Keratinocyte (primary cell): ENCODE data around the gene ZHX3. TPM values are rescaled to one million over a fixed set of nuclear protein-coding genes. Genes with fewer than 3 reads are reported as not detected.

ENCODE experiments used
- DNase-seq: peaks from one replicate; pipeline ENCODE4 v3.0.0-alpha.2; 2011; ENCODE audit warnings: low read depth, missing footprints, low spot score
- FAIRE-seq: peaks from 2 replicates; lab custom pipeline; 2011; peaks lifted over from hg19 to GRCh38; lab: Jason Lieb, UNC
- H2AFZ ChIP-seq: 2 replicates; pipeline ENCODE4 v1.6.0; 2012; ENCODE audit warnings: low read length, control low read depth, inconsistent platforms; ENCODE audit not compliant: control insufficient read depth
- H3K27ac ChIP-seq: 2 replicates; pipeline ENCODE4 v1.5.1; 2011; ENCODE audit warnings: low read length; ENCODE audit not compliant: control insufficient read depth, insufficient read depth
- H3K27me3 ChIP-seq: 3 replicates; pipeline ENCODE4 v1.6.0; 2011; ENCODE audit warnings: low read length; ENCODE audit not compliant: control insufficient read depth, insufficient read depth; ENCODE audit errors: extremely low read depth
- H3K36me3 ChIP-seq, 2 experiments: 2 replicates in 1 of 2; 3 replicates in 1 of 2; pipeline ENCODE4 v1.5.1; 2011; ENCODE audit warnings: low read length in 2 of 2, mild to moderate bottlenecking in 1 of 2; ENCODE audit not compliant: control insufficient read depth in 2 of 2, insufficient read depth in 2 of 2; ENCODE audit errors: extremely low read depth in 1 of 2
- H3K4me1 ChIP-seq: 3 replicates; pipeline ENCODE4 v1.5.1; 2011; ENCODE audit warnings: low read length; ENCODE audit not compliant: control insufficient read depth, insufficient read depth; ENCODE audit errors: extremely low read depth
- H3K4me2 ChIP-seq: 3 replicates; pipeline ENCODE4 v1.6.0; 2011; ENCODE audit warnings: low read depth, low read length; ENCODE audit not compliant: control insufficient read depth, insufficient read depth; ENCODE audit errors: extremely low read depth
- H3K4me3 ChIP-seq, 3 experiments: fragments of 200-600 bp in 1 of 3; sonication (generic) in 1 of 3; 2 replicates in 2 of 3; 3 replicates in 1 of 3; pipeline ENCODE4 v1.5.1; 2011 to 2016; ENCODE audit warnings: low read length in 3 of 3, mild to moderate bottlenecking in 3 of 3, control low read depth in 2 of 3, inconsistent platforms in 1 of 3, low read depth in 1 of 3, mixed read lengths in 1 of 3, mixed run types in 1 of 3, moderate library complexity in 1 of 3; ENCODE audit not compliant: control insufficient read depth in 2 of 3, insufficient read depth in 2 of 3; ENCODE audit errors: extremely low read depth in 1 of 3
- H3K79me2 ChIP-seq: 2 replicates; pipeline ENCODE4 v1.6.0; 2012; ENCODE audit warnings: low read length; ENCODE audit not compliant: control insufficient read depth, insufficient read depth
- H3K9ac ChIP-seq: 3 replicates; pipeline ENCODE4 v1.6.0; 2011; ENCODE audit warnings: low read length; ENCODE audit not compliant: control insufficient read depth, insufficient read depth; ENCODE audit errors: extremely low read depth
- H3K9me1 ChIP-seq: 3 replicates; pipeline ENCODE4 v1.6.0; 2011; ENCODE audit warnings: low read length; ENCODE audit not compliant: control insufficient read depth, insufficient read depth; ENCODE audit errors: extremely low read depth
- H3K9me3 ChIP-seq: 2 replicates; pipeline ENCODE4 v1.5.1; 2012; ENCODE audit warnings: low read depth, low read length; ENCODE audit not compliant: control insufficient read depth
- H4K20me1 ChIP-seq: 3 replicates; pipeline ENCODE4 v1.6.0; 2011; ENCODE audit warnings: low read length; ENCODE audit not compliant: control insufficient read depth, insufficient read depth; ENCODE audit errors: extremely low read depth
- EZH2 ChIP-seq: IDR thresholded peaks from one replicate; pipeline ENCODE4 v1.6.1; 2012; ENCODE audit warnings: inconsistent platforms, mild to moderate bottlenecking, low read length, moderate library complexity
- dilution Hi-C: fragments of 300-500 bp; cut with MboI; formaldehyde crosslinking; loops from one replicate; pipeline ENCODE4 v1.7.0; 2020; ENCODE audit warnings: low sequenced_read_pairs; ENCODE audit not compliant: extremely low pct_ligation_motif_present
- polyA plus RNA-seq, 5 experiments: library from polyadenylated mRNA; depleted of rRNA in 3 of 5; stranded (reverse) in 3 of 5; stranded (forward) in 1 of 5; unstranded in 1 of 5; fragments of >200 nt; gene quantifications; 1 replicate in 1 of 5; 2 replicates in 3 of 5; 3 replicates in 1 of 5; pipeline versions ENCODE4 v1.2.1 to v1.2.3, GENCODE V29; 2011 to 2012; ENCODE audit warnings: missing spikeins in 2 of 5, low read depth in 1 of 5, low replicate concordance in 1 of 5
- TF ChIP-seq, protein P1 (sequence below), 3 experiments: IDR thresholded peaks in 1 of 3; conservative IDR thresholded peaks in 1 of 3; optimal IDR thresholded peaks in 1 of 3; 2 replicates in 2 of 3; 3 replicates in 1 of 3; pipeline versions ENCODE3 to v1.5.1; 2011; ENCODE audit warnings: low read length in 3 of 3, mild to moderate bottlenecking in 3 of 3, moderate library complexity in 2 of 3, control low read depth in 1 of 3, inconsistent platforms in 1 of 3; ENCODE audit not compliant: insufficient read depth in 2 of 3; ENCODE audit errors: extremely low read depth in 1 of 3

Gene ZHX3
- polyA plus RNA-seq, 1 donor (not counting 4 experiments of a cell fraction or from before 2014, with no cell fraction given), result 16.5 TPM

DNA sequence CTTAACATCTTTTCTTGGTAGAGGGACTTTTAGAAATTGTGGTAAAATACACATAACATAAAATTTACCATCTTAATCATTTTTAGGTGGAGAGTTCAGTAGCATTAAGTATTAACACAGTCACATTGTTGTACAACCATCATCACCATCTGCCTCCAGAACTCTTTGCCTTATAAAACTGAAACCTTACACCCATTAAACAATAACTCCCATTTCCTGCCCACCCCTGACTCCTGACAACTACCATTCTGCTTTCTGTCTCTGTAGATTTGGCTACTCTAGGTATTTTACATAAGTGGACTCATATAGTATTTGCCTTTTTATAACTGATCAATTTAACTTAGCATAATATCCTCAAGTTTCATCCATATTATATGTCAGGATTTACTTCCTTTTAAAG is 88.7 kb downstream of the ZHX3 start:
- Histone ChIP-seq H3K79me2 (no peaks in the 10 kb centered on the region), H3K9ac (no peak overlapping the region), H3K4me2 (no peak overlapping the region), H4K20me1 (no peaks in the 10 kb centered on the region), H3K4me3 (no peak overlapping the region), H3K9me1 (no peaks in the 10 kb centered on the region), H3K9me3 (no peaks in the 10 kb centered on the region), H3K27me3 (no peaks in the 10 kb centered on the region), H2AFZ (no peak overlapping the region), H3K36me3 (no peaks in the 10 kb centered on the region), H3K27ac (no peak overlapping the region), H3K4me1 (peaks cover 27% of the 10 kb centered on the region)
- no peak for DNase-seq
- dilution Hi-C loops, result no loop called here
- FAIRE-seq, result no peak
- TF ChIP-seq EZH2, result no peak
- TF ChIP-seq, protein P1, sequence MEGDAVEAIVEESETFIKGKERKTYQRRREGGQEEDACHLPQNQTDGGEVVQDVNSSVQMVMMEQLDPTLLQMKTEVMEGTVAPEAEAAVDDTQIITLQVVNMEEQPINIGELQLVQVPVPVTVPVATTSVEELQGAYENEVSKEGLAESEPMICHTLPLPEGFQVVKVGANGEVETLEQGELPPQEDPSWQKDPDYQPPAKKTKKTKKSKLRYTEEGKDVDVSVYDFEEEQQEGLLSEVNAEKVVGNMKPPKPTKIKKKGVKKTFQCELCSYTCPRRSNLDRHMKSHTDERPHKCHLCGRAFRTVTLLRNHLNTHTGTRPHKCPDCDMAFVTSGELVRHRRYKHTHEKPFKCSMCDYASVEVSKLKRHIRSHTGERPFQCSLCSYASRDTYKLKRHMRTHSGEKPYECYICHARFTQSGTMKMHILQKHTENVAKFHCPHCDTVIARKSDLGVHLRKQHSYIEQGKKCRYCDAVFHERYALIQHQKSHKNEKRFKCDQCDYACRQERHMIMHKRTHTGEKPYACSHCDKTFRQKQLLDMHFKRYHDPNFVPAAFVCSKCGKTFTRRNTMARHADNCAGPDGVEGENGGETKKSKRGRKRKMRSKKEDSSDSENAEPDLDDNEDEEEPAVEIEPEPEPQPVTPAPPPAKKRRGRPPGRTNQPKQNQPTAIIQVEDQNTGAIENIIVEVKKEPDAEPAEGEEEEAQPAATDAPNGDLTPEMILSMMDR (optimal IDR thresholded peaks at IDR 0.05 in 1 of 3, IDR thresholded peaks at IDR 0.05 in 1 of 3, conservative IDR thresholded peaks at IDR 0.05 in 1 of 3; ENCODE audit: extremely low read depth in 1 of 3, insufficient read depth in 2 of 3, low read length in 3 of 3), result no peak

DNA sequence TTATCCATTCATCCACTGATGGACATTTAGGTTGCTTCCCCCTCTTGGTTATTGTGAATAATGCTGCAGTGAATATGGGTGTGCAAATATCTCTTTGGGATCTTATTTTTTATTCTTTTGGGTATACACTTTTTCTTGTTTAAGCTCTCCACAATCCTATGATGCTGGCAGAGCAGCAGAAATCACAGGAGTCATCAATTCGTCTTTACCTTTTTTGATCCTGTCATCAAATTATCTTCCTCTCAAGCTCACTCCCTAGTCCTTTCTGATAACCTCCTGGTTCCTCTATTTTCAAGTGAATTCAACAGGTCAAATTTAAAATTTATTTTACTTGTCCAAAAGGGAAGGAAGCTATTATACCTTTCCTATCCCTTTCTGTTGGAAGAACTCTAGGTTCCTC is 91.1 kb downstream of the ZHX3 start:
- no peak for DNase-seq
- FAIRE-seq, result no peak
- H4K20me1 ChIP-seq, result no peaks in the 10 kb centered on the region
- H3K9me3 ChIP-seq, result no peaks in the 10 kb centered on the region
- H3K4me1 ChIP-seq, result peaks cover 4% of the 10 kb centered on the region
- TF ChIP-seq EZH2, result no peak
- TF ChIP-seq, protein P1 (optimal IDR thresholded peaks at IDR 0.05 in 1 of 3, IDR thresholded peaks at IDR 0.05 in 1 of 3, conservative IDR thresholded peaks at IDR 0.05 in 1 of 3; ENCODE audit: extremely low read depth in 1 of 3, insufficient read depth in 2 of 3, low read length in 3 of 3), result no peak
- no peak overlapping the region for H3K27ac ChIP-seq
- H3K27me3 ChIP-seq, result no peaks in the 10 kb centered on the region
- H3K9me1 ChIP-seq, result no peaks in the 10 kb centered on the region
- no peak overlapping the region for H3K9ac ChIP-seq
- no peak overlapping the region for H3K4me2 ChIP-seq
- dilution Hi-C loops, result no loop called here
- no peak overlapping the region for H3K4me3 ChIP-seq
- H3K36me3 ChIP-seq, result peaks cover 0 to 2% of the 10 kb centered on the region in 2 experiments
- H2AFZ ChIP-seq, result no peak overlapping the region
- no peaks in the 10 kb centered on the region for H3K79me2 ChIP-seq
